Right lobe of liver (tissue), 4 donors: ENCODE results near the gene ELK3.

ENCODE experiments used
- POLR2A ChIP-seq: fragments of 450-650 bp; IDR thresholded peaks from one replicate; pipeline ENCODE4 v1.6.1; 2017; ENCODE audit warnings: antibody characterized with exemption, mild to moderate bottlenecking
- TF ChIP-seq, protein P1 (sequence below), 4 donors: fragments of 200-600 bp in 3 of 4; fragments of 450-650 bp in 1 of 4; IDR thresholded peaks; one replicate each; pipeline versions ENCODE4 v1.5.1 to v1.8.0; 2016 to 2022; ENCODE audit warnings: antibody characterized with exemption in 4 of 4, mild to moderate bottlenecking in 2 of 4
- donor health status: DM: no; HTN: no; CAD: no.
- donor health status: DM: no; HTN: no; CAD: no.
- donor health status: DM: no; HTN: yes; CAD: no.

DNA sequence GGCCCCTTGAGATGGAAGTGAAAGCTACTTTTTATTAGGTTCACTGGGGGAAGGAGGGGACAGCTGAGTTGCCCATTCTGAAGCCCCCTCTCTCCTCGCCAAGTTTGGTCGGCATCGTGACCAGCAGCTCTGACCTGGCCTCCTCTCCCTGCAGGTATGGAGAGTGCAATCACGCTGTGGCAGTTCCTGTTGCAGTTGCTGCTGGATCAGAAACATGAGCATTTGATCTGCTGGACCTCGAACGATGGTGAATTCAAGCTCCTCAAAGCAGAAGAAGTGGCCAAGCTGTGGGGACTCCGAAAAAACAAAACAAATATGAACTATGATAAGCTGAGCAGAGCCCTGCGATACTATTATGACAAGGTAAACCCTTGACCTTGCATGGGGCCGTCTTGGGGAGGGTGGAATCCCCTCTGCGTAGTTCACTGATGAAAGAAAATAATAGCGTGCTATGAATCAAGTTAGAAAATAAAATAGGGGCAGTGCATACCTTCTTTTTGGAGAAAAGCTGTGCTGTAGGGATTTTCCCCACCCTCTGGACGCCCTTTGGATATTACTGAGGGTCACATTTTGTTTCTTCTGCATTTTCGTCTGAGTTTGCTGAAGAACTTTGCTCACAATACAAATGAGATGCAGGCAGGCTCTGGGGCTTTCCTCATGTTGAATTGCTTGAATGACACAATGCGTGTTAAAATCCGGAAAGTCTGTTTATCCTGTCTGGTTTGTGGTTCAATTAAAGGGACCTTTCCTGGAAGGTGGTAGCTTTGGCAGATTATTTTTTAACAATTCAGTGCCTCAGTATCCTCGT is 29.4 kb downstream of the ELK3 start:
- TF ChIP-seq, protein P1, sequence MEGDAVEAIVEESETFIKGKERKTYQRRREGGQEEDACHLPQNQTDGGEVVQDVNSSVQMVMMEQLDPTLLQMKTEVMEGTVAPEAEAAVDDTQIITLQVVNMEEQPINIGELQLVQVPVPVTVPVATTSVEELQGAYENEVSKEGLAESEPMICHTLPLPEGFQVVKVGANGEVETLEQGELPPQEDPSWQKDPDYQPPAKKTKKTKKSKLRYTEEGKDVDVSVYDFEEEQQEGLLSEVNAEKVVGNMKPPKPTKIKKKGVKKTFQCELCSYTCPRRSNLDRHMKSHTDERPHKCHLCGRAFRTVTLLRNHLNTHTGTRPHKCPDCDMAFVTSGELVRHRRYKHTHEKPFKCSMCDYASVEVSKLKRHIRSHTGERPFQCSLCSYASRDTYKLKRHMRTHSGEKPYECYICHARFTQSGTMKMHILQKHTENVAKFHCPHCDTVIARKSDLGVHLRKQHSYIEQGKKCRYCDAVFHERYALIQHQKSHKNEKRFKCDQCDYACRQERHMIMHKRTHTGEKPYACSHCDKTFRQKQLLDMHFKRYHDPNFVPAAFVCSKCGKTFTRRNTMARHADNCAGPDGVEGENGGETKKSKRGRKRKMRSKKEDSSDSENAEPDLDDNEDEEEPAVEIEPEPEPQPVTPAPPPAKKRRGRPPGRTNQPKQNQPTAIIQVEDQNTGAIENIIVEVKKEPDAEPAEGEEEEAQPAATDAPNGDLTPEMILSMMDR (IDR thresholded peaks at IDR 0.05): no peak
- no peak for TF ChIP-seq POLR2A
